ENCODE data around the gene SLC17A7. TPM values are rescaled to one million over a fixed set of nuclear protein-coding genes. Genes with fewer than 3 reads are reported as not detected.

The SLC17A7 gene
- total RNA-seq, 1 donor from 2014 or later, result 0.17 TPM

DNA sequence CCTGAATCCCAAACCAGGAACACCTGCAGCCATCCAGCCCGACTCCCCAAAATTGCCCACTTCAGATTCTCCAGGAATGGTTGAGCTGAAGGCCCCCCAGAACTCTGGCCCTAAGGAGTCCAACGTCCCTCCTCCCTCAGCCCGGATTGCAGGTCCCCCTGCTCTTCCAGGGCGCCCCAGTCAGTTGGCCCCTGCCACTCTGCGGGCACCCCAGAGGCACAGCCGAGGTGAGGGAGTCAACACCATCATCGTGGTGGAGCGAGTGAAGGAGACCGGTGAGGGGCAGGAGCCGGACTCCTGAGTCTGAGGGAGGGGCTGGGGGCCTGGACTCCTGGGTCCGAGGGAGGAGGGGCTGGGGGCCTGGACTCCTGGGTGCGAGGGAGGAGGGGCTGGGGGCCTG lies 14.0 kb downstream of the SLC17A7 start:
- DNase-seq, result no peak

DNA sequence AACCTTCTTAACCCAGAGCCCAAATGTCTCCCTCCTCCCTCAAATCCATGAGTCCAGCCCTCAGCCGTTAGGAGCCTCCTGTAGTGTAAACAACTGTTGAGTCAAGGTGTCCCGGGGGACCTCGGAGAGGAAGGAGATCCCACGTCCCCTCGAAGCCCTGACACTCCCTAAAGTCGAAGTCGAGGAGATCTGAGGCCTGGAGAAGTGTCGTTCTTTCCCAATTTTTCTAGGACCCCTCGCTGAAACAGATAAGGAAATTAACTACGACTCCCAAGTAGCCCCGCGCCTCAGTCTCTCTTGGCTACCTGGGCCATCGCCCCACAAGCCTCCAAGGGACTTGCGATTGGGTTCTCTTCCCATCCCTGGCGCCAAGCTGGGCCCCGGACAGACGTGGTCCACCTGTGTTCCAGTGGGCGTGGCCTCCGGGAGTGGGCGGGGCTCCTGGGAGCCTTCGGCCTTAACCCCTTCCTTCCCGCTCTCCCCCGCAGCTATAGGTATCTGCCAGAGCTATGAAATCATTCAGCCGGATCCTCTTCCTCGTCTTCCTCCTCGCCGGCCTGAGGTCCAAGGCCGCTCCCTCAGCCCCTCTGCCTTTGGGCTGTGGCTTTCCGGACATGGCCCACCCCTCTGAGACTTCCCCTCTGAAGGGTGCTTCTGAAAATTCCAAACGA lies 15.3 kb downstream of the SLC17A7 start:
- no peak for DNase-seq

DNA sequence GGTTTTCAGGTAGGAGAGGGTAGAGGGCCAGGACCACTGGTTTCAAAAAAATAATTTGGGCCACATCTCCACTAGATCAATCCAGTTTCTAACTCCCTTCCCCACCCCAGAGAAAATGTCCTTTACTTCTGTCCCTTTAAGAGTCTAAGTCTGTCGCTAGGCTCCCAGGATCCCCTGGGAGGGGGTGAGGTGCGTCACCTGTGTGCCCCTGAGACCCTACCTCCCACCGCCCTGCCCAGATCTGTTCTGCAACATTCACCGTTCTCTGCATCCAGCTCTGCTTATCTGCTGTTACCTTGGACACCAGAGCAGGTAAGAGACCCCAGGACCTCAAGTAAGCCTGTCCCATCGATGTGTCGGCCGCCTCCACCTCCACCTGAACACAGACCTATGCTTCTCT lies 16.1 kb downstream of the SLC17A7 start, which contains the start of gene GFY:
Gene GFY, plus strand, starts transcription at position 211 of the 400 bp plus-strand sequence. CDS start 1,043 bp downstream, outside the sequence.
- no peak for DNase-seq

DNA sequence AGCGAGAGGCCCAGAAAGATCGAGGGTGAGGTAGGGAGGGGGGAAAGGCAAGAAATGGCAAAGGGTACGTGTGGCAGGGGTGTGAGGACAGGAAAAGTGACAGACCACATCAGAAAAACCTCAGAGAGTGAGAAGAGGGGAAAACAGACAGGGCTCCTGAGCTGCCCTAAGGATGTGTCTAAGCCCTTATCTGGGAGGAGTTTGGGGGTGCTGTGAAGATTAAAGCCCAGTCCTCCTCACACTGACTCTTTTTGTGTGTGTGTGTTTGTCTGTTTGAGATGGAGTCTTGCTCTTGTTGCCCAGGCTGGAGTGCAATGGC lies 17.4 kb downstream of the SLC17A7 start:
- DNase-seq, result no peak

DNA sequence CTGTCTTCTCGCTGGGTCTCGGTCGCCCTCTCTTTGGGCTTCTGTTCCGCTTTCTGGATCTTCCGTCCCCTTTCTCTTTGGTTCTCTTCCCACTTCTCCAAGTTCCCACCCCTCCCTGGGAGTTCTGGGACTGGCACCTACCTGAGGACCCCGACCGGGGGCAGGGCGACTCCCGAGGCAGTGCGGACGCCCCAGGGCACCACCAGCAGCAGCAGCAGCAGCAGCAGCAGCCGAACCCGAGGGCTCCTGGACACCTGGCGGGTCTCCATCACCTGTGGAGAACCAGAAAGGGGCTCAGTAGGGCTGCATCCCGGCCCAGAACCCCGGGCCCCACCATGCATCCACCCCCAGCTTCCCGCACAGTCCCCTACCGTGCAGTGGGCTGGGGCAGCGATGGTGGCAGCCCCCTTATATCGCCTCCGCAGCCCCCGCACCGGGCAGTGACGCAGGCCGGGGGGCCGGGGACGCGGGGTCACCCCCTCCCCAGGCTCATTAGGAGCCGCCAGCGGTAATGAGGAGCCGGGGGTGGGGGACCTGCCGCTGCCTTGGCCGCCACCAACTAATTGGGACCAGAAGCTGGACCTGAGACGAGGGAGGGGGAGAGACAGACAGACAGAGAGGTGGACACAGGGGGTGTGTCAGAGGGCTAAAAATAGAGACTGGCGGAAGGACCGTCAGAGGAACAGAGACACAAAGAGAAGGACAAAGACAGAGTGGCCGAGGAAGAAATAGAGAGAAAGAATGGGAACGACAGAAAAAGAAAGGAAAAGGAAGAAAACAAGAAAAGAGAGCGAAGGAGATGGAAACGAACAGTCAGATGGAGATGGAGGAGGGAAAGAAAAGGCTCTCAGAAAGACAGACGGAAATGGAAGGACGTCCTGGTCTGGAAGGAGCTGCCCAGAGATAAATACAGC lies 18.0 kb downstream of the SLC17A7 start, which contains the start of gene PTH2:
Gene PTH2, minus strand, starts transcription at position 371 of the 914 bp plus-strand sequence. Its CDS starts 102 bp downstream, at position 269.
- DNase-seq, result no peak

DNA sequence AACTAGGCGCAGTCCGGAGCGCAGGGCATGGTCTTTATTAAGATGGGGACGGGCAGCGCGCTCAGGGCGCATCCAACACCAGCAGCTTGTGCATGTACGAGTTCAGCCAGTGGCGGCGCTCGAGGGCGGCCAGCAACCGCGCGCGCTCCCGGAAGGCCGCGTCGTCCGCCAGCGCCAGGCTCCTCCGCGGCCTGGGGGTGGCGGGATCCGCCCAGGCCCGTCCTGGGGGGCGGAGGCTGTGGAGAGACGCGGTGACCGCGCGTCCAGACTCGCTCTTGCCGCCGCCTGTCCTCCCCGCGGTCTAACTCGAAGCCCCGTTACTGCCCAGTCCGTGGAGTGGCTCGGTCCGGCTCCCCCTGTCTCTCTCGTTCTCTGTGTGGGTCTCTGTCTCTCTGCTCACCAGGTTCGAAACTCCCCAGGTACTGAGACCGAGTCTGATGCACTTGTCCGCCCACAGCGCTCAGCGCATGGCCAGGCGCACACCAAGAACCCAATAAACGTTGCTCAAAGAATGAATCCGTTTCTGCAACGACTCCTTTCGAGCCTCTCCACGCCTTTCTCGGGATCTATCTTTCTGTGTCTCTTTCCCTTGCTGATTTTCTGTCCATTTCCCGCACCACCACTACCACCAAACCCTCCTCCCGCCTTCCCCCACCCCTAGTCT lies 18.8 kb downstream of the SLC17A7 start:
- DNase-seq, result peak; percentile 56

DNA sequence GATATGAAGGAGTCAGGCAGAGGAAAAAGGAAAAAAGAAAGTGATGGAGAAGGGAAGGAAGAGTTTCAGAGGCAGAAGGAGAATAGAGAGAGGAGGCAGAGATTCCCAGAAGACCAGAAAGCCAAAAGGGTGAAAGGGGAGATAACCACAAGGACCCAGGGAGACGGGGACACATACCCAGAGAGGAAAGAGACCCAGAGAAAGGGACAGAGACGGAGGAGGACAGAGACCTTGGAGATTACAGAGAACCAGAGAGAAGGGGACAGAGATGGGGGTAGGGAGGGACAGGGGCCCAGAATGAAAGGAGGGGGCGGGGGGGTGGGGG lies 19.5 kb downstream of the SLC17A7 start:
- DNase-seq, result no peak

DNA sequence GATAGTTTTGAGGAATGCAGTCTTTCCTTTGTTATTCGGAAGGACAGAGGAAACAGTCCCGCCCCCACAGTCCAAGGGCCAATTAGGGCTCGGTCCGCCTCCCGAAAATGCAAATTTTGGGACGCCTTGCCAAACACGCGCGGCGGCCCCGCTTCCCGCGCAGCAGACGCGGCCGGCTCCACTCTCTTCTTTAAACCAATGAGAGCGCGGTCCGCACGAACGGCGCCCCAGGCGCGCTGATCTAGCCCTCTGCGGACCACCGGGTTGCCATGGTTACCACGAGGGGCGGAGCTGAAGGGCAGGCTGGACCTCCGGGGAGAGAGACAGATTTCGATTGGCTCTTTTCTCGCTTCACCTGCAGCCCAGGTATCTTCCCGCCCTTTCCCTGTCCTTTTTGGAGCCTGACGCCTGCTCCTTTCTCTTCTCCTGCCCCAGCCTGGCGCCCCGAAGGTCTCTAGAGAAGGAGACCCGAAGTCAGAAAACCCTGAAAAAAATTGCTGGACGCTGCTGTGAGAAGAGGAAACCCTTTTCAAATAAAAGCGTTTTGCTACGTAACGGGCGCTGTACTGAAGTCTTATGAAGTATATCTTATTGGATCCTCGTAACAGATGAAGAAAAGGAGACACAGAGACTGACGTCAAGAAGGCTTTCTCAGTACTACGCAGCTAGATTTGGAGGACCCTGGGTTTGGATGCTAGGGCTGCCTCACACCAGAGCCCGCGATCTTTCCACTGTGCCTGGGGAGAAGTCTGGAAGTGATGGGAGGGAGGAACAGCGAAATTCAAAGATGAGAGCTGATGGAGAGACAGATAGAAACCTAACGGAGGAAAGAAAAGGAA lies 20.1 kb downstream of the SLC17A7 start:
- DNase-seq, result peak; percentile 60

DNA sequence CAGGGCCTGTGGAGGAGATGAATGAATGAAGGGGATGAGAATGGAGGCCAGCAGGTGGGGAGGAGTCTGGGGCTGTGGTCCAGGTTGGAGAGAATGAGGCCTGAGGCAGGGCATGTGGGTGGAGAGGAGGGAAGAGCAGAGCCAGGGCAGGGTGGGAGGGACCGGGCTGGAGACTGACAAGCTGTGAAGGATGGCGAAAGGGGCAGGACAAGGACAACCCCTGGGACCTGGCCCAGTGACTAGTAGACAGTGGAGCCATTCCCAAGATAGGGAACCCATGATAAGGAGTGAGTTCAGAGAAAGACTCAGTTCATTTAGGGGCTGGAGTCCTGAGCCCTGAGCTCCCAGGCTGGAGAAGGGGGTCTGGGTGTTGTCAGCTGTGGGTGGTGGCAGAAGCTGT lies 21.1 kb downstream of the SLC17A7 start:
- DNase-seq, result no peak

DNA sequence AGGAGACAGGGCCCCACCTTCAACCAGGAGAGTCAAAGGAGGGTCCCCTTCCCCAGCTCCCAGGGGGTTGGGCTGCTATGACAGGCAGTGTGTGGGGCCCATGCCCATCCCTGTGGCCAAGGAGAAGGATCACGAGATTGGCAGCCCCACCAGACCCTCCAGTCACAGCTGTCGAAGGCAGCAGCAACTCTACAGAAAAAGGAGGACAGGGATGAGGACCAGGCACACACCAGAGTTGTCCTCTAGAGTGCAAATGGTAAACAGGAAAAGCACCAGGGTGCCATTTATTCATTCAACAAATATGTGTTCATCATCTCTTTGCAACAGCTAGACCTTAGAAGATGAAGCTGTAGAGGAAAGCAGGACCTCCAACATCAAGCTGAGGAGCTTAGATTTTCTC lies 22.2 kb downstream of the SLC17A7 start:
- no peak for DNase-seq

DNA sequence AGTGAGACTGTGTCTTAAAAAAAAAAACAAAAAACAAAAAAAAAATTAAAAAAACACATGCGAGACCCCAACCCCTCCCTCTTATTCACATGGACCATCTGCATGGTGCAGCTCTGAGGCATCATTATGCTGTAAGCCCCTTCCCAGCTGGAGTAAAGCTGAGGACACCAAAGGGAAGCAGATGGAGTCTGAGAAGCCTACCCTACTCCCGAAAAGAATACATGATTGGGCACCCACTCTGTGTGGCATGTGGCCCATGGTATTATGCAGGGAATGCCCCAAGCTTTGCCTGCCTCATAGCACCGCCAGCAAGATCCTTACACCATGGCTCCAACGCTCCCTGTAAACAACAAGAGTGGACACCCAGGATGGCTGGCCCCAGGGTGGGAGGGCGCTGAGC lies 22.8 kb downstream of the SLC17A7 start:
- no peak for DNase-seq

DNA sequence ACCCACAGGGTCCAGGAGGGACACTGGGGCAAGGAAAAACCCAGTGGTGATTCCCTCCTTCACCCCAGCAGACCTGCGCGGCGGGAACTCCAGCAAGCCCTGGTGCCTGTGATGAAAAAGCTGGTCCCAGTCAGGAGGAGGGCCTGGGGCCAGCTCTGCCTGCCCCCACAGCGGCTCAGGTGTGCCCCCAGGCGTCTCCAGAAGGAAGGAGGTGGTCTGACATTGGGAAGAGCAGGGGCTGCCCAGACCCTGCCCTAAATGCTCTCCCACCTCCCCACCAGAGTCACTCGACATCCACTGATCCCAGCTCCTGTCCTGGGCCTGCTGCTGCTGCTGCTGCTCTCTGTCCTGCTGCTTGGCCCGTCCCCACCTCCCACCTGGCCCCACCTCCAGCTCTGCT lies 24.2 kb downstream of the SLC17A7 start:
- DNase-seq, result no peak

DNA sequence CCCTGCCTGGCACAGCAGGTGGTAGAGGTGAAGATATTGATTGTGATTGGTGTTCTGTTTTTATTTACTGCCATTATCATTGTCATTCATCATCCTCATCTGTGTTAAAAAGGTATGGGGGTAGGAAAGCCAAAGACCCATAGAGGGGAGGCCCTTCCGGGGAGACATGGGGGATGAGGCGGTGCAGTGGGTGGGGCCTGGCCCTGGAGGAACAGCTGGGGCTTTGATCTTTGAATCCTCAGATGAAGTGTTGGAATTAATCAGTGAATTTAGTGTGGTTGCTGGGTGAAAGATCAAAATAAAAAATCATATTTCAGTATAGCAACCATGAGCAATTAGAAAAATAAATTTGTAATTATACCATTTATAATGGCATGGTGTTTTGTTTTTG lies 25.5 kb downstream of the SLC17A7 start:
- DNase-seq, result no peak

DNA sequence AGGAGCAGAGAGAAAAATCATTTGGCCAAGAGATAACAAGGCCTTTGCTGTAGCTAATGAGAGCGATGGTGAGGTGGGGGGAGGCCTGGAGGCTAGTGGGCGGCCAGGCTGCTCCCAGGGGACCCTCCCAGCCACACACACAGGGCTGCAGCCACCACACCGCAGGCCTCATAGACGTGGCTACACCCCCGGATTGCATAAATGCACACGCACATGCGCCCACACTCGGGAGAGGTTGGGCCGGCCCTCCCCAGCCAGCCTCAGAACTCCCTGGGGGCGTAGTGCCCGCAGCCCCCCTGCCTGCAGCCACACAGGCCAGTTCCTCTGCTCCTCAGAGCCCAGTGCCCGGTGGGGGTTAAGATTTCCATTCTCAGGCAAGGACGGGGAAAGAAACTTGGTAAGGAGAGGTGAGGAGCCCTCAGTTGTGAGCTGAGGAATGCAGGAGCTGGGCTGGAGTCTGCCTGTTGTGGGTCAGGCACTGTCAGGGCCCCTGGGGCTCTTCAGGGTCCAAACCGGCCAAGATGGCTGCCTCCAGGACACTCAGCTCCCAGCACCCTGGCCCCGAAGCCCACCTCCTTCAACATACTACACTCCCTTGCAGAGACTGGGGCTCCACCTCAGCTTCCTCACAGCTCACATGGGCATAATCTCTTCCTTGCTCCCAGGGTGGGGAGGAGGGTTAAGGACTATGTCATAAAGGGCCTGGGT lies 26.1 kb downstream of the SLC17A7 start:
- no peak for DNase-seq

DNA sequence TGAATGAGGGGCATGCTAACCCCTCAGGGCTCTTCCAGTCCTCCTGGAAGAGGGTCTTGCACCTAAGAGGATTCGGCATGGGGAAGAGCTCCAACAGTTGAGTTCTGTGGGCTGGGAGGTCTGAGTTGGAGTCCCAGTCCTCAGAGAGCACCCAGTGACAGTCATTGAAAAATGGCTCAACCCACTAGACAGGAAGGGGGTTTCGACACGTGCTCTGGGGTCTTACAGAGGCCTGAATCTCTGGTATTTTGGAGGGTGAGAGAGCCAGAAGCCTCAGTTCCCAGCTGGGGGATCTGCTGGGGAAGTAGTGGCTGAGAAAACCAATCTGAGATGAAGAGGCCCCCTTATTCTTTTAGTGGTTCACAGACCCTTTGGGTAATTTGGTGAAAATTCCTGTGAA lies 27.1 kb downstream of the SLC17A7 start:
- DNase-seq, result no peak

DNA sequence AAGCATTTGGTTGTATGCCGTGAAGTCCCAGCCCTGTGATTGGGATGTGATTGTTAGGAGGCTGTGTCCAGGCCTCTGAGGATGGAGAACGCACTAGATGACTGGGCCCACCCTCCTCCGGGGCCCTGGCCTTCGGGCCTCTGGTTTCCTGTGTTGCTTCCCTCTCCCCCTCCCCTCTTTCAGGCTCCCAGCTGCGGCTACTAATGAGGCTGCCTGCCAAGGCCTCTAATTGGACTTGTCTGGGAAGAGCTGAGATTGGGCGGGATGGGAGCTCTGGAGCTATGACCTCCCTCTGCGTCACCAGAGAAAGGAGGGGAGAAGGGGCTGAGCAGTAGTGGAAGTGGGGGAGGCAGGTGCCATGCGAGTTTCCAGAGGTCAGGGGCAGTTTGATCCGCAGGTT lies 28.0 kb downstream of the SLC17A7 start:
- no peak for DNase-seq

DNA sequence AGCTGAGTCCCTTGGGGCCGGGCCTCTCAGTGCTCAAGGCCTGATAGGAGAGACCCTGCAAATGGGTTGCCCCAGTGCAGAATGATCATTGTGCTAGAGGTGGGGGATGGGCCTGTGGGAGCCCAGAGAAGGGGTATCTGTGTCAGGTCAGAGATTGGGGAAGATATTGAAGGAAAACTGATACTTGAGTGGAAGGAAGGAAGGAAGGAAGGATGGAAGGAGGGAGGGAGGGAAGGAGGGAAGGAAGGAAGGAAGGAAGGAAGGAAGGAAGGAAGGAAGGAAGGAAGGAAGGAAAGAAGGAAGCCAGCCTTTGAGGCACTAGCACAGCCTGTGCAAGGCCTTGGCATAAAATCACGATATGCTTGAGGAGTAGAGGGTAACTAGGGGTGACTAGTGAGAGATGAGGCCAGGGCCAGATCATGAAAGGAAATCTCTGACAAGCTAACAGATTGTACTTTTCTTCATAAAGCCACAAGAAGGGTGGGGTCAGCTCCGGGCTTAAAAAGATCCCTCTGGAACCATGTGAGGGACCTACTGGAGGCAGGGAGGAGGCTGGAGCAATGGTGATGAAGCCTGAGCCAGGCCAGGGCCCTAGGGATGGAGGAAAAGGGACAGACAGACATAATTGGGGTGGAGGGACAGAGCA lies 29.5 kb downstream of the SLC17A7 start:
- DNase-seq, result no peak

DNA sequence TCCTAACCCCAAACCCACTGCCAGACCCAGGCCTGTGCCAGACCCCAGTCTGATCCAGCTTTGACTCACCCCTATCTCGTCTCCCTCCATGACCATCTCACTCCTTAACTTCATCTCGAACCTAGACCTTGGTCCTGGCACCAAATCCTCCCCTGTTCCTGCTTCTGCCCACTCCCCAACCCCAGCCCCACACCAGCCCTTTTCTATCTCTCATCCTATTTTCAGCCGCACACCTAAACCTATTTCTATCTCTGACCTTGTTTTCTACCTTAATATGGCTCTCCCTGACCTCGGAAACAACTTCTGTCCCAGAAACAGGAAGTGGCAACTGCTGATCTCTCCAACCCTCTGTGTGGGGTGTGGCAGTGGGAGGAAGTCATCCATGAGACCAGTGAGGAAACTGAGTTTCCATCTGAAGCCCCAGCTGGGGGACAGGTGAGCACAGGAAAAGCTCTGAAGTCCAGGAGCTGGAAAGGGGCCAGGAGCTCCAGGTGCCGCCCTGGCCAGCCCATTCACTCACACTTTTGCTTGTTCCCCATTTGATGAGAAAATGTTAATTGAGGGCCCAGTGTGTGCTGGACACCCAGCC lies 31.8 kb downstream of the SLC17A7 start:
- DNase-seq, result no peak

DNA sequence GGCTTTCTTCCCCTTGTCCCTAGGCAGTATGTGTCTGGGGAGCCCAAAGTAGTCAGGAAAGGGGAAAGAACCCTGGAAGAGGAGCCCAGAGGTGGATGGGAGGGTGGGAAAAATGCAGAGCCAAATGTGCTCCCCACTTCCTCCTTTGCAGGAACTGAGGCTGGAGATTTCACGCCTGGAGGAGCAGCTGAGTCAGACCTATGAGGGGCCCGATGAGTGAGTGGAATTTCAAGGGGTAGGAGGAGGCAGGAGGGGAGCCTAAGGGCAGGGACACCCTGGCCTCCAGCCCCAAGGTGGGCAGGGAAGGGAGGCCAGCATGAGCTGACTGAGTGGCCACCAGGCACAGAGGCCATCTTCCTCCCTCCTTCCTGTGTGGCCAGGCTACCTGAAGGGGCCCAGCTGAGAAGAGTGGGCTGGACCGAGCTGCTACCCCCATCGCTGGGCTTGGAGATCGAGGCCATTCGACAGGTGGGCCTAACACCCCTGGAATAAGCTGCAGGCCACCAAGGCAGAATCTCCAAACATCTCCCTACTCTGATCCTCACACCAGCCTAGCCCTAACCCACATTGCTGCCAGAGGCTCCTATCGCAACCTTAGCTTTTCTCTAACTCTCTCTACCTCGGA lies 32.4 kb downstream of the SLC17A7 start:
- no peak for DNase-seq

DNA sequence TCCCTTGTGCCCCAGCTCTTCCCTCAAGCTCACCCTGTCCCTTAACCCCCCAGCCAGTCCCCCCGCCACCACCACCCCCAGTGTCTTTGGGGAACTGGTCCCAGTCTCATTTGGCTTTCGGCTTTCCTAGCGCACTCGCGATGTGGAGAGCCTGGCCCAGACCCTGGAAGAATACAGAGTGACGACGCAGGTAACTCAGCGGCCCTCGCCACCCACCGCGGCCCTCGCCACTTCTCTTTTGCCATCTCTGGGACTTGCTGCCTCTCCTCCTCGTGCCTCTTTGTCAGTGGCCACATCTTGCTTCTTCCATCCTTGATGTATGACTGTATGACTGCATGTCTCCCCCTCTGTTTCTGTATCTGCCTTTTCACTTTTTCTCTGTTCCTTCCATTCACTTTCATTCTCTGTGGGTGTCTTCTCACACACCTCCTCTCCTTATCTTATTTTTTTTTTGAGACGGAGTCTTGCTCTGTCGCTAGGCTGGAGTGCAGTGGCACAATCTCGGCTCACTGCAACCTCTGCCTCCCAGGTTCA lies 33.8 kb downstream of the SLC17A7 start:
- no peak for DNase-seq
